AG04449 (cell line): Measurements from ENCODE around the gene ALOX12.

Experiments used
- CTCF ChIA-PET: fragments of 350-600 bp; formaldehyde crosslinking; extraction: SDS; loops from one replicate; lab custom pipeline; 2021; ENCODE audit warnings: antibody characterized with exemption; lab: Yijun Ruan, JAX
- POLR2A ChIA-PET: fragments of 400-600, 350-600 bp; formaldehyde crosslinking; extraction: SDS; loops from one replicate; lab custom pipeline; 2020; ENCODE audit warnings: antibody characterized with exemption, inconsistent platforms; lab: Yijun Ruan, JAX
- DNase-seq: peaks from one replicate; pipeline ENCODE4 v3.0.0-alpha.2; 2010; ENCODE audit warnings: low read depth, low spot score
- H3K4me3 ChIP-seq: 2 replicates; pipeline ENCODE4 v1.5.1; 2011; ENCODE audit warnings: low read depth, mild to moderate bottlenecking, control low read depth, low read length
- TF ChIP-seq, protein P1 (sequence below): IDR thresholded peaks from one replicate; pipeline ENCODE4 v1.5.1; 2011; ENCODE audit warnings: mild to moderate bottlenecking, moderate library complexity, low read length, control low read depth, inconsistent platforms; ENCODE audit not compliant: insufficient read depth; ENCODE audit errors: missing control alignments

ALOX12 gene

DNA sequence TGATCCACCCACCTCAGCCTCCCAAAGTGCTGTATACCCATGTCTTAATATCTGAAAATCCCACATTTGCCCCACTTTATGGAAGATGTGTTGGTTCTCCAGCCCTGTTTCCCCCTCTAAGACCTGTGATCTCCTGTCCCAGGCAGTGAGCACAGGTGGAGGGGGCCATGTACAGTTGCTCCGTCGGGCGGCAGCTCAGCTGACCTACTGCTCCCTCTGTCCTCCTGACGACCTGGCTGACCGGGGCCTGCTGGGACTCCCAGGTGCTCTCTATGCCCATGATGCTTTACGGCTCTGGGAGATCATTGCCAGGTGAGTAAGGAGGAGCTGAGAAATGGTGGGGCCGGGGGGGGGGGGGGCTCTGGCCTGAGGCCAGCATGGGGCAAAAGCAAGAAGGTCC is 9.9 kb downstream of the ALOX12 start:
- ChIA-PET POLR2A (no interaction called here), CTCF (interaction anchor here (0.6 to 14.9 kb wide), 9 partner anchors 16 to 341 kb away, joined by 3 to 301 read pairs (median 8); partner anchors contain the start of gene SLC16A11)
- no peak for DNase-seq
- no peak overlapping the region for H3K4me3 ChIP-seq
- TF ChIP-seq, protein P1, sequence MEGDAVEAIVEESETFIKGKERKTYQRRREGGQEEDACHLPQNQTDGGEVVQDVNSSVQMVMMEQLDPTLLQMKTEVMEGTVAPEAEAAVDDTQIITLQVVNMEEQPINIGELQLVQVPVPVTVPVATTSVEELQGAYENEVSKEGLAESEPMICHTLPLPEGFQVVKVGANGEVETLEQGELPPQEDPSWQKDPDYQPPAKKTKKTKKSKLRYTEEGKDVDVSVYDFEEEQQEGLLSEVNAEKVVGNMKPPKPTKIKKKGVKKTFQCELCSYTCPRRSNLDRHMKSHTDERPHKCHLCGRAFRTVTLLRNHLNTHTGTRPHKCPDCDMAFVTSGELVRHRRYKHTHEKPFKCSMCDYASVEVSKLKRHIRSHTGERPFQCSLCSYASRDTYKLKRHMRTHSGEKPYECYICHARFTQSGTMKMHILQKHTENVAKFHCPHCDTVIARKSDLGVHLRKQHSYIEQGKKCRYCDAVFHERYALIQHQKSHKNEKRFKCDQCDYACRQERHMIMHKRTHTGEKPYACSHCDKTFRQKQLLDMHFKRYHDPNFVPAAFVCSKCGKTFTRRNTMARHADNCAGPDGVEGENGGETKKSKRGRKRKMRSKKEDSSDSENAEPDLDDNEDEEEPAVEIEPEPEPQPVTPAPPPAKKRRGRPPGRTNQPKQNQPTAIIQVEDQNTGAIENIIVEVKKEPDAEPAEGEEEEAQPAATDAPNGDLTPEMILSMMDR, result no peak

DNA sequence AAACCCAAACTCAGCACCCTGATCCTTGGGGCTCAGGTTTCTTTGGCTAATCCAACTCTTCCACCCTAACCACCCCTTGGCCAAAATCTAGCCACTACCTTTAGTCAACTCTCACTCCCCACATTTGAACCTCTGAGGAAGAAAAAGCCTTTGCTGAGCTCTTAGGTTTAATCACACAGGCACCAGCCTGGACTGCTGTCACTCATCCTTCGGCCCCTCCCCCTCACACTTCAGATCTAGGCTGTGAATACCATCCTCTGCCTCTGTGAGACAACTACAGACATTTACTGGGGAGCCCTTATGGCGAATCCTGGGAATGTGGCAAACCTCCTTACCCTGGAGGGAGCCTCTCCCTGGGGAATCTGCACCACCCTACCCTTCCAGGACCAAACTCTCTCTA is 11.3 kb downstream of the ALOX12 start:
- no peak for DNase-seq
- H3K4me3 ChIP-seq, result no peak overlapping the region
- ChIA-PET POLR2A (no interaction called here), CTCF (interaction anchor here (2.0 to 14.9 kb wide), 4 partner anchors 15 to 164 kb away, joined by 8 to 301 read pairs (median 98); no protein-coding TSS in a partner anchor)
- TF ChIP-seq, protein P1, result no peak

DNA sequence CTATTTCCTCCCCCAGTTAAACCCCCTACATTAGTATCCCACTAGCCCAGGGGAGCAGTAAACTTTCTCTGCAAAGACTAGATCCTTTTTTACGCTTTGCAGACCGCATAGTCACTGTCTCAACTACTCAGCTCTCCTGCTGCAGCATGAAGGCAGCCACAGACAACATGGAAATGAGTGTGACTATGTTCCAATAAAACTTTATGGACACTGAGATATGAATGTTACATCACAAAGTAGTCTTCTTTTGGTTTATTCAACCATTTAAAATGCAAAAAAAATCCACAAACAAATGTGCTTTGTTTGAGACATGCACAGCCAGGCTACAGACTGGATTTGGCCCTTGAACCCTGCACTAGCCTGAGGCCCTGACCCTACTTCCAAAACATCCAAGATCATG is 14.7 kb downstream of the ALOX12 start:
- ChIA-PET CTCF (interaction anchor here (2.4 to 14.9 kb wide), 5 partner anchors 7 to 101 kb away, joined by 9 to 301 read pairs (median 22); no protein-coding TSS in a partner anchor), POLR2A (no interaction called here)
- no peak for DNase-seq
- TF ChIP-seq, protein P1, result no peak
- no peak overlapping the region; the same call in 1 of the 2 replicates for H3K4me3 ChIP-seq

DNA sequence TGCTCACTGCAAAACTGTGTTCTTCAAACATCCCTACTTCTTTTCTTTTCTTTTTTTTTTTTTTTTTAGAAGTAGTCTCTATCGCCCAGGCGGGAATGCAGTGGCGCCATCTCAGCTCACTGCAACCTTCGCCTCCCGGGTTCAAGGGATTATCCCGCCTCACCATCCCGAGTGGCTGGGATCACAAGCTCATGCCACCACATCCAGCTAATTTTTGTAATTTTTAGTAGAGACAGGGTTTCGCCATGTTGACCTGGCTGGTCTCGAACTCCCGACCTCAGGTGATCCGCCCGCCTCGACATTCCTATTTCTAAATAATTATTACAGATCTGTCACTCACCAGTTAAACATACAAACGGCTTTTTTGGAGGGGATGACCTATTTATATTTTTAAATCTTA is 15.6 kb downstream of the ALOX12 start:
- H3K4me3 ChIP-seq, result peak overlapping the region; percentile 97
- DNase-seq, result no peak
- TF ChIP-seq, protein P1, result no peak
- CTCF ChIA-PET, result interaction anchor here (1.1 to 14.9 kb wide), 7 partner anchors 8 to 168 kb away, joined by 3 to 301 read pairs (median 9); no protein-coding TSS in a partner anchor
- POLR2A ChIA-PET, result no interaction called here

DNA sequence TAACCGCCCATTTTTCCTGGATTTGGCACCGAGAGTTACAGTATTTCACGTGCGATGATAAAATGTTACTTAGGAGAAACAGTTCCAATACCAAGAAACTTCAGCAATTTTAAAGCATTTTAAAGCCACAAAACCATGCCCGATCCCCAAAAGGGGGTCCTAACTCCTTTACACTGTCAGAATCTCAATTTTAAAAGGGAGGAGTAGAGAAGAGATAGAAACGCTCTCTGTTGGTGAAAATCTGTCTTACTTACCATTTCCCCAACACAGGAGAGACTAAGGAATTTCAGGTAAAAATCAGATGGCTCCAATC is 16.0 kb downstream of the ALOX12 start:
- POLR2A ChIA-PET, result no interaction called here
- DNase-seq, result no peak
- TF ChIP-seq, protein P1, result no peak
- peak overlapping the region; percentile 97 for H3K4me3 ChIP-seq
- CTCF ChIA-PET, result interaction anchor here (1.1 to 14.9 kb wide), 6 partner anchors 9 to 169 kb away, joined by 3 to 301 read pairs (median 14); no protein-coding TSS in a partner anchor

DNA sequence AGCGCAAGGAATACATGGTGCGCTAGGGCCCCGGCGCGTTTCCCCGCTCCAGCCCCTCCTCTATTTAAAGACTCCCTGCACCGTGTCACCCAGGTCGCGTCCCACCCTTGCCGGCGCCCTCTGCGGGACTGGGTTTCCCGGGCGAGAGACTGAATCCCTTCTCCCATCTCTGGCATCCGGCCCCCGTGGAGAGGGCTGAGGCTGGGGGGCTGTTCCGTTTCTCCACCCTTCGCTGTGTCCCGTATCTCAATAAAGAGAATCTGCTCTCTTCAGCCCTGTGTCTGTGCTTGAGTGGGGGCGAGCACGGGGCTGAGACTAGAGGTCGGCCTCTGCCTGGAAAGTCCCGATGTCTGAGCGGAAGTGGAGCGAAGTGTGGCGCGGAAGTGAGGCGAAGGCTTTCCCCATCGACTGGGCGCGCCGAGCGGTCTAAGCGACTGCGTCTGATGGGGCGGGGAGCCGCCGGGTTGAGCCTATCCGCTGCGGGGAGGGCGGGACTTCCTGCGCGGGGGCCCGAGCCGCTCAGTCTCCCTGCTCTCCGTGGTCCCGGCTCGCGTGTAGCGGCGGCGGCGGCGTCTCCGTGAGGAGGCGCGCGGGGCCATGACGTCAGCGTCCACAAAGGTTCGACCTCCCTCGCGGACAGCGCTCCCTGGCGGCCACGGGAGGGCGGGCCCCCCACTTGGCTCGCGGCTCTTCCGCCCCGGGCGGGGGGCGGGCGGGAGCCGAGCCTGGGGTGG is 18.6 kb downstream of the ALOX12 start:
- TF ChIP-seq, protein P1, result peak; percentile 84
- DNase-seq, result peak; percentile 73
- peak overlapping the region; percentile 97 for H3K4me3 ChIP-seq
- ChIA-PET CTCF (interaction anchor here (1.0 to 2.1 kb wide), 5 partner anchors 9 to 351 kb away, joined by 3 to 22 read pairs (median 7); partner anchors contain the start of gene BCL6B), POLR2A (interaction anchor here (1.3 kb wide), 1 partner anchor 87 kb away, joined by 4 read pairs; no protein-coding TSS in a partner anchor)
